Measurements from ENCODE around the gene BCO1. TPM values are rescaled to one million over a fixed set of nuclear protein-coding genes. Genes with fewer than 3 reads are reported as not detected.

Gene BCO1
- polyA plus RNA-seq, 4 donors, result 1.4 to 31.1 (median 17.8) TPM

DNA sequence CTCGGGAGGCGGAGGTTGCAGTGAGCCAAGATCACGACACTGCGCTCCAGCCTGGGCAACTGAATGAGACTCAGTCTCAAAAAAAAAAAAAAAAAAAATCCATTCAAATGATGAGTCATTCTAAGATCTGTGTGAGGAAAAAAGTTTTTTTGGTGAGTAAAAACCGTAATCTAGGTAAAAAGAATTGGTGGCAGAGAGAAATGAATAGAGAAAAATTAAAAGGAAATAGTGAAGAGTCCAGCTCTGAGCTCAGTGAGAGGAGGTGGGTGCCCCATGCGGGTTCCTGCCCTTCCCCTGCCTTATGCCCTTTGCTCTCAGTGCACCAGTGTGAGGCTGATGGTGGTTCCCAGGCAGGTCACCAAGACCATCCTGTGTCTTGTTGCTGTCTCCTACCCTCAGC lies 97.2 kb downstream of the BCO1 start:
- DNase-seq (no peak), FAIRE-seq (no peak)
- Histone ChIP-seq H3K4me3 (ENCODE audit: low read depth in 1 of 3, low read length in 3 of 3) (no peak overlapping the region), H3K9me3 (ENCODE audit: control insufficient read depth in 2 of 2, insufficient read depth in 1 of 2, low read depth in 1 of 2, low read length in 1 of 2) (peaks cover 0 to 4% of the 10 kb centered on the region in 2 donors), H3K4me1 (ENCODE audit: control insufficient read depth in 3 of 3, insufficient read depth in 2 of 3, low read depth in 1 of 3, low read length in 2 of 3) (no peaks in the 10 kb centered on the region), H3K36me3 (ENCODE audit: control insufficient read depth in 3 of 3, insufficient read depth in 2 of 3, low read depth in 1 of 3, low read length in 3 of 3) (peaks cover 0 to 3% (median 0%) of the 10 kb centered on the region in 3 donors), H3K27ac (ENCODE audit: low read depth in 1 of 3, low read length in 2 of 3) (no peak overlapping the region), H3K27me3 (ENCODE audit: control insufficient read depth in 3 of 3, insufficient read depth in 3 of 3, low read length in 3 of 3) (no peaks in the 10 kb centered on the region)
- WGBS, 3 donors, result 85 to 86% (median 85%) methylated on average over 6 of the region's 6 CpGs

DNA sequence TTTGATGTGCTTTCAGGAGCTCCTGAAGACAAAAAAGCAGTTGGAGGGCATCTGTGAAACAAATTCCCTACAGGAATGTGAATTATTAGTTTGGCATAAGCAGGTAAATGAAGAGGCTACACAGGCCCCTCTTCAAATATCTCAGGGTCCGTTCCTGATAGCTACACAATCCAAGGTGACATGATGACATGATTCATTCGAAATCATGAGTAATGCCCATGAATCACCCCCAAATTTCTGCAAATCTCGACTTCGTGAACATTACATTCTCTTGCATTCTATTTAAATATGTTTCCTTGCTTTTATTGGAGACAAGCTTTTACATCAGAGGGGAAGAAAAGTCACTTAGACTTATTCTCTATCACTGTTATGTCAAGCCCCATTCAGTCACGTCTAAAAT lies 98.6 kb downstream of the BCO1 start:
- Histone ChIP-seq H3K4me3 (ENCODE audit: low read depth in 1 of 3, low read length in 3 of 3) (no peak overlapping the region), H3K36me3 (ENCODE audit: control insufficient read depth in 3 of 3, insufficient read depth in 2 of 3, low read depth in 1 of 3, low read length in 3 of 3) (peaks cover 0 to 3% (median 0%) of the 10 kb centered on the region in 3 donors), H3K9me3 (ENCODE audit: control insufficient read depth in 2 of 2, insufficient read depth in 1 of 2, low read depth in 1 of 2, low read length in 1 of 2) (peaks cover 0 to 5% of the 10 kb centered on the region in 2 donors), H3K4me1 (ENCODE audit: control insufficient read depth in 3 of 3, insufficient read depth in 2 of 3, low read depth in 1 of 3, low read length in 2 of 3) (no peaks in the 10 kb centered on the region), H3K27ac (ENCODE audit: low read depth in 1 of 3, low read length in 2 of 3) (no peak overlapping the region), H3K27me3 (ENCODE audit: control insufficient read depth in 3 of 3, insufficient read depth in 3 of 3, low read length in 3 of 3) (no peaks in the 10 kb centered on the region)
- DNase-seq (no peak), FAIRE-seq (no peak)
- 91 to 96% (median 95%) methylated on average over 5 of the region's 5 CpGs for WGBS, 3 donors

Other genes with a start within 250 kb of the BCO1 start
- gene CMC2, start 231.8 kb upstream of the BCO1 start, polyA plus RNA-seq, result 100 to 1,000 TPM in 3 of 4 donors, 10 to 100 TPM in 1; 50.0 to 140 (median 125) TPM
- 10 to 100 TPM in 2 of 4 donors, 1 to 10 TPM in 2; 5.8 to 22.9 (median 8.5) TPM for gene CENPN, start 231.5 kb upstream of the BCO1 start, polyA plus RNA-seq
- gene ATMIN, start 202.8 kb upstream of the BCO1 start, polyA plus RNA-seq, result 10 to 100 TPM; 13.5 to 29.6 (median 15.6) TPM
- gene C16orf46, start 161.5 kb upstream of the BCO1 start, polyA plus RNA-seq, result under 1 TPM in 2 of 4 donors, not detected in 2; 0.54 to 0.74 TPM
- 10 to 100 TPM in 3 of 4 donors, 1 to 10 TPM in 1; 2.7 to 28.3 (median 19.5) TPM for gene GCSH, start 142.3 kb upstream of the BCO1 start, polyA plus RNA-seq
- gene GAN, start 76.3 kb downstream of the BCO1 start, polyA plus RNA-seq, result 1 to 10 TPM in 2 of 4 donors, under 1 TPM in 2; 0.27 to 2.5 (median 1.4) TPM
- gene CMIP, start 206.1 kb downstream of the BCO1 start, polyA plus RNA-seq, result 10 to 100 TPM; 43.8 to 74.7 (median 55.7) TPM